ENCODE data around the gene TRPM1.

TRPM1 gene

DNA sequence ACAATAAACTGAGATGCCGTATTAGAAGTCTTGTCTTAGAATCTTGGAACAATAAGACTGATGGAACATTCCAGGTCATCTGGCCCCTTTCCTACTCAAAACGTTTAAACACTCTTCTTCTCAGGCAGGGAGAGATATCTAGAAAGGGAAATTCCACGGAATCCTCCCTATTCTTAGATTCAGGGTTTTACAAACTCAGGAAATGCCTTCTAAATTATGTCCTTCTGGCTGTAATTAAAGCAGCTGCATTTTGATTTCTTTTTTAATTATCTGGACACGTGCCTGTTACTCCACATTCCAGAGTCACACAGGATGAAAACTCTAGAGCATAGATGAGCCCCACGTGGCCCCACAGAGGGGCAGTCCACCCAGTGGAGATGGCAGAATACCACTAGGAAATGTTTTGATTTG, 68.6 kb downstream of the TRPM1 start:
- no peak overlapping the region for H3K4me3 ChIP-seq (ENCODE audit: low read length)
- TF ChIP-seq, protein P1, sequence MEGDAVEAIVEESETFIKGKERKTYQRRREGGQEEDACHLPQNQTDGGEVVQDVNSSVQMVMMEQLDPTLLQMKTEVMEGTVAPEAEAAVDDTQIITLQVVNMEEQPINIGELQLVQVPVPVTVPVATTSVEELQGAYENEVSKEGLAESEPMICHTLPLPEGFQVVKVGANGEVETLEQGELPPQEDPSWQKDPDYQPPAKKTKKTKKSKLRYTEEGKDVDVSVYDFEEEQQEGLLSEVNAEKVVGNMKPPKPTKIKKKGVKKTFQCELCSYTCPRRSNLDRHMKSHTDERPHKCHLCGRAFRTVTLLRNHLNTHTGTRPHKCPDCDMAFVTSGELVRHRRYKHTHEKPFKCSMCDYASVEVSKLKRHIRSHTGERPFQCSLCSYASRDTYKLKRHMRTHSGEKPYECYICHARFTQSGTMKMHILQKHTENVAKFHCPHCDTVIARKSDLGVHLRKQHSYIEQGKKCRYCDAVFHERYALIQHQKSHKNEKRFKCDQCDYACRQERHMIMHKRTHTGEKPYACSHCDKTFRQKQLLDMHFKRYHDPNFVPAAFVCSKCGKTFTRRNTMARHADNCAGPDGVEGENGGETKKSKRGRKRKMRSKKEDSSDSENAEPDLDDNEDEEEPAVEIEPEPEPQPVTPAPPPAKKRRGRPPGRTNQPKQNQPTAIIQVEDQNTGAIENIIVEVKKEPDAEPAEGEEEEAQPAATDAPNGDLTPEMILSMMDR (conservative IDR thresholded peaks at IDR 0.05; ENCODE audit: low read depth, low read length): no peak
- DNase-seq (ENCODE audit: low read depth): no peak

DNA sequence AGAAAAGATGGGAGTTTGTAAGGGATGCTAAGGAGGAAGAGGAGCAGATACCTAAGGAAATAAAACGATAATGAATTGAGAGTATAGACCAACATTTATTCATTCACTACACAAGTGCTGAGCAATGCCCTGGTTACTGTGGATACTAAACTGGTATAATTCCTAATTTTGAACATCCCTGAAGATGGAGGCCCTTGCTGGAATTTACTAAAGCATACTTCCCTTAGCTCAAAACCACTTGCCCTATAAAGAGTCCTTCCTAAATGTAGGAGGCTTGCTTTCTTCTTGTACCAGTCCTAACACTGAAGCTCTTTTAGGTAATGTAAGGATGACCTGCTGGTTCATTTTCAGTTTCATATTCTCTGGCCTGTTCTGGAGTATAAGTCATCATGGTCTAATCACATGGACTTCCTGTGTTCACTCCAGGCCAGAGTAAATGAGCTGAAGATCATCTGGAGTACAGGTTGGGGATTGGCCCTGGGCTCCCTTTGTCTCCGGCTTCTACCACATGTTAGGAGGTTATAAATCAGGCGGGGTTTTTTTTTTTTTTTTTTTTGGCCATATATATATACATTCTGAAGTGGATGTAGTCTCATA, 70.0 kb downstream of the TRPM1 start:
- DNase-seq (ENCODE audit: low read depth): no peak
- TF ChIP-seq, protein P1 (conservative IDR thresholded peaks at IDR 0.05; ENCODE audit: low read depth, low read length): no peak
- H3K4me3 ChIP-seq (ENCODE audit: low read length): no peak overlapping the region

GRCh38 chr15:31027910-31028578, 73.5 kb downstream of the TRPM1 start:
- no peak for DNase-seq (ENCODE audit: low read depth)
- TF ChIP-seq, protein P1 (conservative IDR thresholded peaks at IDR 0.05; ENCODE audit: low read depth, low read length): no peak
- no peak overlapping the region for H3K4me3 ChIP-seq (ENCODE audit: low read length)

- DNase-seq (ENCODE audit: low read depth): no peak
- TF ChIP-seq, protein P1 (conservative IDR thresholded peaks at IDR 0.05; ENCODE audit: low read depth, low read length): no peak
- H3K4me3 ChIP-seq (ENCODE audit: low read length): no peak overlapping the region
These were observed 75.5 kb downstream of the TRPM1 start for GRCh38 chr15:31025996-31026395.

GRCh38 chr15:31024979-31025378, 76.5 kb downstream of the TRPM1 start:
- no peak overlapping the region for H3K4me3 ChIP-seq (ENCODE audit: low read length)
- no peak for DNase-seq (ENCODE audit: low read depth)
- TF ChIP-seq, protein P1 (conservative IDR thresholded peaks at IDR 0.05; ENCODE audit: low read depth, low read length): no peak

GRCh38 chr15:31024330-31024729, 77.2 kb downstream of the TRPM1 start:
- peak; percentile 94 for DNase-seq (ENCODE audit: low read depth)
- H3K4me3 ChIP-seq (ENCODE audit: low read length): no peak overlapping the region
- TF ChIP-seq, protein P1 (conservative IDR thresholded peaks at IDR 0.05; ENCODE audit: low read depth, low read length): no peak

GRCh38 chr15:31023841-31024240, 77.7 kb downstream of the TRPM1 start:
- TF ChIP-seq, protein P1 (conservative IDR thresholded peaks at IDR 0.05; ENCODE audit: low read depth, low read length): no peak
- no peak for DNase-seq (ENCODE audit: low read depth)

More at GRCh38 chr15:31023841-31024240, 77.7 kb downstream of the TRPM1 start:
- no peak overlapping the region for H3K4me3 ChIP-seq (ENCODE audit: low read length)
